MCF 10A (cell line): ENCODE measurements around the gene RPL21. TPM values are rescaled to one million over a fixed set of nuclear protein-coding genes. Genes with fewer than 3 reads are reported as not detected.
"Not testable (repeated sequence)": the region's sequence is repeated elsewhere in the genome, so short reads cannot be mapped to it uniquely, and the experiment has no call there.

ENCODE experiments used
- BruUV-seq: library from RNA; stranded (reverse); fragments of 400-500 nt; replicated peaks from 2 replicates; lab custom pipeline; 2021; lab: Mats Ljungman, UMichigan
- CTCF ChIA-PET: fragments of 300-600 bp; sonication (Branson Sonifier 250); formaldehyde crosslinking; extraction: SDS; loops from one replicate; lab custom pipeline; 2021; ENCODE audit warnings: antibody characterized with exemption, inconsistent platforms; lab: Yijun Ruan, JAX
- POLR2A ChIA-PET: fragments of 300-600, 350-650 bp; sonication (Branson Sonifier 250); formaldehyde crosslinking; extraction: SDS; loops from one replicate; lab custom pipeline; 2020; ENCODE audit warnings: antibody characterized with exemption, inconsistent platforms; lab: Yijun Ruan, JAX
- DNase-seq: peaks from one replicate; pipeline ENCODE4 v3.0.0-alpha.2; 2018; ENCODE audit not compliant: unreplicated experiment
- H3K27ac Mint-ChIP-seq: one replicate; pipeline ENCODE4 v1.8.0; 2022; ENCODE audit warnings: mild to moderate bottlenecking, low read depth, mixed read lengths; ENCODE audit not compliant: unreplicated experiment
- H3K27me3 Mint-ChIP-seq: one replicate; pipeline ENCODE4 v1.8.0; 2022; ENCODE audit warnings: mixed read lengths; ENCODE audit not compliant: insufficient read depth, unreplicated experiment
- H3K36me3 Mint-ChIP-seq: one replicate; pipeline ENCODE4 v1.8.0; 2022; ENCODE audit warnings: mild to moderate bottlenecking, moderate library complexity, mixed read lengths; ENCODE audit not compliant: insufficient read depth, unreplicated experiment
- H3K4me1 Mint-ChIP-seq: one replicate; pipeline ENCODE4 v1.8.0; 2022; ENCODE audit warnings: mixed read lengths; ENCODE audit not compliant: insufficient read depth, unreplicated experiment
- H3K4me3 Mint-ChIP-seq: one replicate; pipeline ENCODE4 v1.8.0; 2022; ENCODE audit warnings: mild to moderate bottlenecking, moderate library complexity, mixed read lengths; ENCODE audit not compliant: unreplicated experiment
- H3K9me3 Mint-ChIP-seq: one replicate; pipeline ENCODE4 v1.8.0; 2022; ENCODE audit warnings: mixed read lengths; ENCODE audit not compliant: unreplicated experiment
- intact Hi-C: fragments of 100-400 bp; cut with micrococcal nuclease; formaldehyde crosslinking; loops from 2 replicates; pipeline ENCODE4 v1.14.1; 2022
- total RNA-seq: library from RNA; stranded (reverse); gene quantifications from 2 replicates; pipeline ENCODE4 v1.2.3, GENCODE V29; 2022
- TF ChIP-seq, protein P1 (sequence below): fragments of 200-600 bp; IDR thresholded peaks from one replicate; pipeline ENCODE4 v1.8.0; 2022; ENCODE audit warnings: antibody characterized with exemption, mild to moderate bottlenecking; ENCODE audit not compliant: unreplicated experiment

Gene RPL21
- total RNA-seq, 1 experiment from 2014 or later, result 1,293 TPM

- TF ChIP-seq, protein P1, sequence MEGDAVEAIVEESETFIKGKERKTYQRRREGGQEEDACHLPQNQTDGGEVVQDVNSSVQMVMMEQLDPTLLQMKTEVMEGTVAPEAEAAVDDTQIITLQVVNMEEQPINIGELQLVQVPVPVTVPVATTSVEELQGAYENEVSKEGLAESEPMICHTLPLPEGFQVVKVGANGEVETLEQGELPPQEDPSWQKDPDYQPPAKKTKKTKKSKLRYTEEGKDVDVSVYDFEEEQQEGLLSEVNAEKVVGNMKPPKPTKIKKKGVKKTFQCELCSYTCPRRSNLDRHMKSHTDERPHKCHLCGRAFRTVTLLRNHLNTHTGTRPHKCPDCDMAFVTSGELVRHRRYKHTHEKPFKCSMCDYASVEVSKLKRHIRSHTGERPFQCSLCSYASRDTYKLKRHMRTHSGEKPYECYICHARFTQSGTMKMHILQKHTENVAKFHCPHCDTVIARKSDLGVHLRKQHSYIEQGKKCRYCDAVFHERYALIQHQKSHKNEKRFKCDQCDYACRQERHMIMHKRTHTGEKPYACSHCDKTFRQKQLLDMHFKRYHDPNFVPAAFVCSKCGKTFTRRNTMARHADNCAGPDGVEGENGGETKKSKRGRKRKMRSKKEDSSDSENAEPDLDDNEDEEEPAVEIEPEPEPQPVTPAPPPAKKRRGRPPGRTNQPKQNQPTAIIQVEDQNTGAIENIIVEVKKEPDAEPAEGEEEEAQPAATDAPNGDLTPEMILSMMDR, result no peak
- BruUV-seq, result no TSS peak
- Mint-ChIP-seq H3K36me3 (no peaks in the 10 kb centered on the region), H3K4me1 (no peaks in the 10 kb centered on the region), H3K4me3 (no peak overlapping the region), H3K9me3 (no peaks in the 10 kb centered on the region), H3K27me3 (no peaks in the 10 kb centered on the region), H3K27ac (no peak overlapping the region)
- peak; percentile 56 for DNase-seq
- intact Hi-C loops, result loop anchor here (1.0 to 2.0 kb wide), 3 partner anchors 75 to 337 kb away; no protein-coding TSS in a partner anchor
- ChIA-PET CTCF (interaction anchor here (0.6 to 1.7 kb wide), 5 partner anchors 13 to 78 kb away, joined by 3 to 11 read pairs (median 3); partner anchors contain the start of gene RASL11A), POLR2A (no interaction called here)
Measured at GRCh38 chr13:27283906-27284493, 32.6 kb downstream of the RPL21 start.

GRCh38 chr13:27288392-27288791 is 37.0 kb downstream of the RPL21 start:
- CTCF ChIA-PET, result no interaction called here
- H3K4me1 Mint-ChIP-seq, result no peaks in the 10 kb centered on the region
- BruUV-seq, result no TSS peak
- no peaks in the 10 kb centered on the region for H3K9me3 Mint-ChIP-seq
- H3K27ac Mint-ChIP-seq, result no peak overlapping the region
- TF ChIP-seq, protein P1, result no peak
- no peaks in the 10 kb centered on the region for H3K36me3 Mint-ChIP-seq
- POLR2A ChIA-PET, result no interaction called here
- no peak for DNase-seq
- no peak overlapping the region for H3K4me3 Mint-ChIP-seq
- peaks cover 8% of the 10 kb centered on the region for H3K27me3 Mint-ChIP-seq
- intact Hi-C loops, result no loop called here

DNA sequence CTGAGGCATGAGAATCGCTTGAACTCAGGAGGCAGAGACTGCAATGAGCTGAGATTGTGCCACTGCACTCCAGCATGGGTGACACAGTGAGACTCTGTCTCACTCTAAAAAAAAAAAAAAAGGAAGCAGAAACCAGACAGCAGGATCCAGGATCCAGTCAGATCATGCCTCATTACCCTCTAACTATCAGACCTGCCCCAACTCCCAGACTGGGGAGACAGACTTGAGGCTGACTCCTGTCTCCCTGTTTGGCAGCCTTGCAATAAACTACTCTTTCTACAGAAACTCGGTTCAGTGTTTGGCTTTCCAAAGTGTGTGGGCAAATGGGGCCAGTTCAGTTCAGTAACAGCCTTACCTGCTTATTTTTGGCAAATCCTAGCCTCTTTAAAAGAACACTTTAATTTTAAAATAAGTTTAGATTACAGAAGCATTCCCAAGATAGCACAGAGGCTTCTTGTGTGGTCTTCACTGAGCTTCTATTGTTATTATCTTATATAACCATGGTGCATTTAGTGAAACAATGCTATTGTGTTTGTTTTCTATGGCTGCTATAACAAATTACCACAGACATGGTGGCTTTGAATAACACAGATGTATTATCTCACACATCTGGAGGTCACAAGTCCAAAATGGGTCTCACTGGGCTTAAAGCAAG is 37.8 kb downstream of the RPL21 start:
- Mint-ChIP-seq H3K36me3 (no peaks in the 10 kb centered on the region), H3K27ac (no peak overlapping the region), H3K4me1 (no peaks in the 10 kb centered on the region), H3K9me3 (no peaks in the 10 kb centered on the region), H3K4me3 (no peak overlapping the region), H3K27me3 (peaks cover 15% of the 10 kb centered on the region)
- BruUV-seq, result no TSS peak
- TF ChIP-seq, protein P1, result no peak
- CTCF ChIA-PET, result interaction anchor here (0.6 to 1.0 kb wide), 2 partner anchors 18 to 857 kb away, joined by 3 to 4 read pairs; partner anchors contain the start of gene RASL11A
- DNase-seq, result no peak
- POLR2A ChIA-PET, result no interaction called here
- intact Hi-C loops, result no loop called here

DNA sequence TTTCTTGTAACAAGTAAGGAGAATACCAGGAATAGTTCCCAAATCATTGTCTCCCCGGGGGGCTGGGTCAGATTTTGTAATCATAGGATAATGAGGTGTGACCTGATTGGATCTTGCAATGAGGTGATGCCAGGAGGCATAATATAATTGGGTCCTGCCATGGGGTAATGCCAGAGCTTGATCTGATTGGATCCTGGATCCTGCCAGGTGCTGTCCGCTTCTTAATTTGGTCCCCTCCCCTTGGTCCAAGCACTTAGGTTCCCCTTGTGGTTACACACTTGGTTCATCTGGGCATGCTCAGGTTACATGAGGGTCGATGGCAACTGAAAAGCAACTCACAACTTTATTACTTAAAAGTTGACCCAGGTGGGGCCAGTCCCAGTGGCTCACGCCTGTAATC is 39.4 kb downstream of the RPL21 start:
- intact Hi-C loops, result no loop called here
- Mint-ChIP-seq H3K4me1 (no peaks in the 10 kb centered on the region), H3K36me3 (no peaks in the 10 kb centered on the region), H3K27ac (no peak overlapping the region), H3K27me3 (peaks cover 31% of the 10 kb centered on the region), H3K4me3 (no peak overlapping the region), H3K9me3 (no peaks in the 10 kb centered on the region)
- DNase-seq, result no peak
- TF ChIP-seq, protein P1, result no peak
- BruUV-seq, result no TSS peak
- ChIA-PET POLR2A (no interaction called here), CTCF (no interaction called here)

GRCh38 chr13:27291967-27292366 is 40.6 kb downstream of the RPL21 start:
- POLR2A ChIA-PET, intact Hi-C loops, H3K36me3 Mint-ChIP-seq, BruUV-seq, DNase-seq, H3K9me3 Mint-ChIP-seq, H3K27ac Mint-ChIP-seq, H3K4me1 Mint-ChIP-seq, H3K4me3 Mint-ChIP-seq: not testable (repeated sequence)
- H3K27me3 Mint-ChIP-seq, result peaks cover 31% of the 10 kb centered on the region
- CTCF ChIA-PET, result interaction anchor here (0.7 kb wide), 2 partner anchors 158 to 345 kb away, joined by 3 read pairs; no protein-coding TSS in a partner anchor
